Measurements from ENCODE around the gene TEKT5.

Gene TEKT5

DNA sequence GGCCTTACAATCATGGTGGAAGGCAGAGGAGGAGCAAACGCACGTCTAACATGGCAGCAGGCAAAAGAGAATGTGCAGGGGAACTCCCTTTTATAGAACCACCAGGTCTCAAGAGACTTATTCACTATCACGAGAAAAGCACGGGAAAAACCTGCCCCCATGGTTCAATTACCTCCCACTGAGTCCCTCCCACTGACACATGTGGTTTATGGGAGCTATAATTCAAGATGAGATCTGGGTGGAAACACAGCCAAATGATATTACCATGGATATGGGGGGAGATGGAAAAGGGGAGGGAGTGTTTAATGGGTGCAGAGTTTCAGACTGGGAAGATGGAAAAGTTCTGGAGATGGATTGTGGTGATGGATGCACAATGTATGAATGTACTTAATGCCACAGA lies 23.0 kb downstream of the TEKT5 start:
- Mint-ChIP-seq H3K27me3 (no peaks in the 10 kb centered on the region), H3K9me3 (no peaks in the 10 kb centered on the region), H3K4me1 (no peaks in the 10 kb centered on the region), H3K4me3 (no peak overlapping the region), H3K27ac (no peak overlapping the region), H3K36me3 (no peaks in the 10 kb centered on the region)

- H3K9me3 Mint-ChIP-seq: no peaks in the 10 kb centered on the region
- H3K4me1 Mint-ChIP-seq: no peaks in the 10 kb centered on the region
- H3K4me3 Mint-ChIP-seq: no peak overlapping the region
- H3K36me3 Mint-ChIP-seq: no peaks in the 10 kb centered on the region
- no peak overlapping the region for H3K27ac Mint-ChIP-seq
- H3K27me3 Mint-ChIP-seq: peaks cover 1% of the 10 kb centered on the region
Observed at GRCh38 chr16:10669791-10670190, 24.9 kb downstream of the TEKT5 start.

DNA sequence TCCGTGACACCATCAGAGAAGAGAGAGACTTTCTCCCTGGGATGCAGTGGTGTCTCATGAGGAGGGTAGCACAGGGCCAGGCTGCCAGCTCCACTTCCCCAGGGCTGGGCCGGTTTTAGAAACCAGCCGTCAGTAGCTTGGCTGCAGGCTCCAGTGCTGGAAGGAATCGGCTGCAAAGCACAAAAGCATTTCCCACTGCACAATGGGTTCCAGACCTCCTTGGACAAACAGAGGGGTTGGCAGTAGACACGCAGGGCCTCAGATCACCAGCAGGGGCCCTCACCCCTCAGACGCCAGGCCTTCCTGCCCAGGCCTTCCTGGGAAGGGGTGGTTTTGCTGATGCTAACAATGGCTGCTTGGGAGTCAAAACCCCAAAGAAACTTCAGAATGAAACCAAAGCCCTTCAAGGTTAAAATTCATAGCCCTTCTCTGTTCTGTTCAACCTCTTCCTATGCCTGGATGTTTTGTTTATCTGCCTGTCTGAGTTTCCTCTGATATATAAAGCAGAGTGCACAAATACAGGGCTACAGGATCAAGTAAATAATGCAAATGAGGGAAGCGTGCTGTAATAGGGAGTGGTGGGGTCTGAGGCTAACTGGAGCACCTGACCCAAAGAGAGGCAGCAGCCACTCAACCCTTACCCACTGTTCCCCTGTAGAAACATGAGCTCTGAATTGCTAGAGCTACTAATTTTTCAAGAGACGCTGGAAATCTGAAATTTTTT lies 26.2 kb downstream of the TEKT5 start:
- no peaks in the 10 kb centered on the region for H3K9me3 Mint-ChIP-seq
- H3K36me3 Mint-ChIP-seq: no peaks in the 10 kb centered on the region
- no peak overlapping the region for H3K27ac Mint-ChIP-seq
- no peak overlapping the region for H3K4me3 Mint-ChIP-seq
- H3K27me3 Mint-ChIP-seq: peaks cover 1% of the 10 kb centered on the region
- no peaks in the 10 kb centered on the region for H3K4me1 Mint-ChIP-seq

- H3K9me3 Mint-ChIP-seq: no peaks in the 10 kb centered on the region
- H3K4me3 Mint-ChIP-seq: no peak overlapping the region
- no peaks in the 10 kb centered on the region for H3K36me3 Mint-ChIP-seq
- peaks cover 1% of the 10 kb centered on the region for H3K27me3 Mint-ChIP-seq
- no peak overlapping the region for H3K27ac Mint-ChIP-seq
- H3K4me1 Mint-ChIP-seq: no peaks in the 10 kb centered on the region
Observed at GRCh38 chr16:10667239-10667638, 27.5 kb downstream of the TEKT5 start.

DNA sequence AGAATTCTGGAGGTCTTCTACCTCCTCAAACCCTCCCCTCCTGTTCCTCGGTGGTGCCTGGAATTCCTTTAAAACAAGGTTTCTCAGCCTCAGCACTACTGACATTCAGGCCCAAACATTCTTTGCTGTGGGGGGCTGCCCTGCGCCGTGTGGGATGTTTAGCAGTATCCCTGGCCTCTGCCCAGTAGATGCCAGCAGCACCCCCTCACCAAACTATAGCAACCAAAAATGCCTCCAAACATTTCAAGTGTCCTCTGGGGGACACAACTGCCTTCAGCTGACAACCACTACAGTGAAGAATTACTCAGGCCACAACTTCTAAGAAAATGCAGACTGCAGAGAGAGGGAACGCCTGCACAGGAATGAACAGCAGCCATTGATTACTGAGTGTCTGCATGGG lies 28.4 kb downstream of the TEKT5 start:
- no peaks in the 10 kb centered on the region for H3K4me1 Mint-ChIP-seq
- no peaks in the 10 kb centered on the region for H3K36me3 Mint-ChIP-seq
- H3K4me3 Mint-ChIP-seq: no peak overlapping the region
- no peak overlapping the region for H3K27ac Mint-ChIP-seq
- H3K27me3 Mint-ChIP-seq: peaks cover 1% of the 10 kb centered on the region
- H3K9me3 Mint-ChIP-seq: no peaks in the 10 kb centered on the region

GRCh38 chr16:10665166-10665565 lies 29.6 kb downstream of the TEKT5 start:
- H3K4me1 Mint-ChIP-seq: no peaks in the 10 kb centered on the region
- H3K4me3 Mint-ChIP-seq: no peak overlapping the region
- H3K27ac Mint-ChIP-seq: no peak overlapping the region
- H3K9me3 Mint-ChIP-seq: no peaks in the 10 kb centered on the region
- H3K36me3 Mint-ChIP-seq: no peaks in the 10 kb centered on the region
- peaks cover 1% of the 10 kb centered on the region for H3K27me3 Mint-ChIP-seq

DNA sequence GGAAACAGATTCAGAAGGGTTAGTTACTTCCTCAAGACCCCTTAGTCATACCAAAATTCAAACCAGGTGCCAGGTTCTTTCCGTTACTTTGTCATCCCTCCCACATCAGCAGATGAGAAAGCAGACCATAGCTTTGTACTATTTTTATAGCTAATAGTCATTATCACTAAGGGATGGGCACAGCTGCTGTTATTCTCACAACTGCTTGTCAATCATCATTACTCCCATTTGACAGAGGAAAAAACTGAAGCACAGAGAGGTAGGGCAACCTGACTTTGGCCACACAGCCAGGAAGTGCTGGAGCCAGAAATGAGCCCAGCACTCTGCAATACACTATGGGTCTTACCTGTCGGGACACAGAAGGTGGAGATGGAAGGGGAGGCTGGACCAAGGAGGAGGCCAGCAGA lies 30.0 kb downstream of the TEKT5 start:
- no peaks in the 10 kb centered on the region for H3K9me3 Mint-ChIP-seq
- no peak overlapping the region for H3K4me3 Mint-ChIP-seq
- H3K27ac Mint-ChIP-seq: no peak overlapping the region
- peaks cover 1% of the 10 kb centered on the region for H3K27me3 Mint-ChIP-seq
- H3K36me3 Mint-ChIP-seq: no peaks in the 10 kb centered on the region
- H3K4me1 Mint-ChIP-seq: no peaks in the 10 kb centered on the region

DNA sequence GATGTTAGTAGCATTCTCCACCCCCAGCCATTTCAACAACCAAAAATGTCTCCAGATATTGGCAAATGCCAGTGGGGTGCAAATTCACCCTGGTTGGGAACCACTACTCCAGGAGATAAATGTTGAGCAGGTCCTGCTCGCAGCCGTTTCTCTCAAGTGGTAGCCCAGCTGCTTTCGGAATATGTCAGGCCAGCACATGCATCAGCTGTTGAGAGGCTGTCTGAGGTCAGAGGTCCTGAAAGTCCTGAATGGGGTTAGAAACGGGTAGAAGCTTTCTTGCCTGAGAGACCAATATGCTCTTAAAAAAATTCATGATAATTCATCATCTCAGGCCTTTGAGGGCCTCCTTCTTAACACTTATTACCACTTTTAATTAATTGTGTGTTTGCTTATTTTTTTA lies 31.0 kb downstream of the TEKT5 start:
- Mint-ChIP-seq H3K36me3 (no peaks in the 10 kb centered on the region), H3K27me3 (peaks cover 1% of the 10 kb centered on the region), H3K27ac (no peak overlapping the region), H3K4me3 (no peak overlapping the region), H3K9me3 (no peaks in the 10 kb centered on the region), H3K4me1 (no peaks in the 10 kb centered on the region)

DNA sequence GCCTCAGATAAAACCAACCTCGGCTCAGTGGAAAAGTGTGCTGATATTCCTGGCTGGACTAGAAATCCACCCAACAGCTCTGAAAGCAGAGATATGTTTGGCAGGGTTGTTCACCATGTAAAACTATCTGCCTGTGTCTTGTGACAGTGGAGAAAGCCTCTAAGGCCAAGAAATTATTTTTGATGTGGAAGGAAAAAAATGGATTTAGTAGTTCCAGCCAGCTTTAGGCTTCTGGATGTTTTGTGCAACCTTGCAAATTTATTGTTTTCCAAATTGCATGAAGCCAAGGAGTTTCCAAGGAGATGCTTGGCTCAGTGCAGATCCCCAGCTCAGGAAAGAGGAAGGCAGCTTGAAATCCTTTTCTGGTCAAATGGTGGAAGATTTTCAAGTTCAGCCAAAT lies 31.6 kb downstream of the TEKT5 start:
- Mint-ChIP-seq H3K9me3 (no peaks in the 10 kb centered on the region), H3K4me3 (no peak overlapping the region), H3K4me1 (no peaks in the 10 kb centered on the region), H3K27ac (no peak overlapping the region), H3K27me3 (peaks cover 1% of the 10 kb centered on the region), H3K36me3 (no peaks in the 10 kb centered on the region)

DNA sequence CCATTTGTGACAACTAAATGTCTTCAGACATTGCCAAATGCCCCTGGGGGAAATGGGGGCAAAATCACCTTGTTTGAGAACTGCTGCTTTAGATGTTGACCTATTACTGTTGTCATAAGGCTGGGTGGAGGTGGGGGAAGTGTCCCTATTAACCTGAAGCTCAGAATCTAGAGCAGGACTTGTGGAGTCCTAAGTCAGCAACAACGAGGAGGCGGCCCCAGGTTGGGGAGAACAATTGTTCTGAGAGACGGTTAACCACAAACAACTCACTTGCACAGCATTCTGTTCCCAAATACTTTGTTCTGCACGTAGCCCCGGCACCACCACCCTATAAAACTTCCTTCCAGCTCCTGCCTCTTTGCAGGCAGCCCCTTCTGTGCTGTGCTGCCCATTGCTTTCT lies 32.5 kb downstream of the TEKT5 start:
- H3K27me3 Mint-ChIP-seq: peaks cover 1% of the 10 kb centered on the region

DNA sequence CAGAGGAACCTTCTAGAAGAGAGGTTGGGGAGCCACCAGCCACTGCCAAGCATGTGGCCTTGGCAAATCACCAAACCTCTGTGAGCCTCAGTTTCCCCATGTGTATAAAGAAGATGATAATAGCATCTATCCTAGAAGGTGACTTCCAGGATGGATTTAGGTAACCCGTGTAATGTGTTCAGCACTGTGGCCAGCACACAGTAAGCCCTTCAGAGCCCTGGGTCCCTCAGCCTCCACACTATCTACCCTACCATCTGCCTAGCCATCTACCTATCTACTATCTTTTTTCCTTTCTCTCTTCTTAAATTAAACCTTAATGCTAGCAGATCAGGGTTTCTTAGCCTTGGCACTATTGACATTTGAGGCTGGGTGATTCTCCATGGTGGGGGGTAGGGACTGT lies 33.0 kb downstream of the TEKT5 start:
- Mint-ChIP-seq H3K9me3 (no peaks in the 10 kb centered on the region), H3K36me3 (no peaks in the 10 kb centered on the region), H3K4me3 (no peak overlapping the region), H3K4me1 (no peaks in the 10 kb centered on the region), H3K27me3 (peaks cover 1% of the 10 kb centered on the region), H3K27ac (no peak overlapping the region)

More for the DNA sequence above, 32.5 kb downstream of the TEKT5 start:
- Mint-ChIP-seq H3K9me3 (no peaks in the 10 kb centered on the region), H3K4me1 (no peaks in the 10 kb centered on the region), H3K36me3 (no peaks in the 10 kb centered on the region), H3K27ac (no peak overlapping the region), H3K4me3 (no peak overlapping the region)

DNA sequence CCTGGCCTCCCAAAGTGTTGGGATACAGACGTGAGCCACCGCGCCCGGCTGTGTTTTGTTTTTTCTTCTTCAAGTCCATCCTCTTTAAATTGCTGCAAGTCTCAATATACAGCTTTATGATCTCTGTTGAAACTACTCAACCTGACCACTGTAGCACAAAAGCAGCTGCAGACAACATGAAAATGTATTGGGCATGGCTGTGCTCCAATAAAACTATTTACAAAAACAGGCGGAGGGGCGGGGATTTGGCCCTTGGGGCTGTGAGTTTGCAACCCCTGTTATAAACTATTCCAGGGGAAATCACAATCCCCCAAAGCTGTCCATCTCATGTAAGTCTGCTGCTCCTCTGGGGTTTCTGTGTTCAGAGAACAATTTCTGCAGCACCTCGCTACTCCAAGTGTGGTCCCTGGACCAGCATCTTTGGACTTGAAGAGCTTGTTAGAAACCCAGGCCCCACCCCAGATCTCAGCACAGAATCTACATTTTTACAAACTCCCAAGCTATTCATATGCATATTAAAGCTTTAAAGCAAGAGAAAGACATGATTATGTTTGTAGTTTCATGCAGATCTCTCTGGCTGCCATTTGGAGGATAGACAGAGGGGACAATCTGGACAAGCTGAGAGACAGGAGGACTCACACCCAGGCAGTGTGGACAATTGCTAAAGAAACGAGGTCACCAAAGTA lies 33.6 kb downstream of the TEKT5 start:
- H3K36me3 Mint-ChIP-seq: no peaks in the 10 kb centered on the region
- no peaks in the 10 kb centered on the region for H3K4me1 Mint-ChIP-seq
- peaks cover 1% of the 10 kb centered on the region for H3K27me3 Mint-ChIP-seq
- no peaks in the 10 kb centered on the region for H3K9me3 Mint-ChIP-seq
- H3K4me3 Mint-ChIP-seq: no peak overlapping the region
- no peak overlapping the region for H3K27ac Mint-ChIP-seq

GRCh38 chr16:10658943-10659342 lies 35.8 kb downstream of the TEKT5 start:
- H3K4me3 Mint-ChIP-seq: no peak overlapping the region
- H3K9me3 Mint-ChIP-seq: no peaks in the 10 kb centered on the region
- no peaks in the 10 kb centered on the region for H3K36me3 Mint-ChIP-seq
- H3K27me3 Mint-ChIP-seq: no peaks in the 10 kb centered on the region
- H3K4me1 Mint-ChIP-seq: no peaks in the 10 kb centered on the region
- H3K27ac Mint-ChIP-seq: no peak overlapping the region

DNA sequence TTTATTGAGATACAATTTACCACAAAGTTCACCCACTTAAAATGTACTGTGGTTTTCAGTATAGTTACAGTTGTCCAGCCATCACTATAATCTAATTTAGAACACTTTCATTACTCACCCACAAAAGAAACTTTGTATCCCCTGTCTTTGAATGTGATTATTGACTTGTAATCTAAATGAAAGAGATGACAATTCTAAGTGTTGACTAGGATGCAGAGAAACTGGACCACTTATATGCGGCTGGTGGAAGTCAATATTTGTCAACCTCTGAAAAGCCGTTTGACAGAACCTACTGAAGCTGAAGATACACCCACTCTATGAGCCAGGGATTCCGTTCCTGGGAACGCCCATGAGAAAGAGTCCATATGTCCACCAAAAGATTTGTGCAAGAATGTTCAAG lies 36.8 kb downstream of the TEKT5 start:
- no peaks in the 10 kb centered on the region for H3K27me3 Mint-ChIP-seq
- no peaks in the 10 kb centered on the region for H3K36me3 Mint-ChIP-seq
- no peaks in the 10 kb centered on the region for H3K9me3 Mint-ChIP-seq
- H3K27ac Mint-ChIP-seq: no peak overlapping the region
- no peak overlapping the region for H3K4me3 Mint-ChIP-seq
- no peaks in the 10 kb centered on the region for H3K4me1 Mint-ChIP-seq

DNA sequence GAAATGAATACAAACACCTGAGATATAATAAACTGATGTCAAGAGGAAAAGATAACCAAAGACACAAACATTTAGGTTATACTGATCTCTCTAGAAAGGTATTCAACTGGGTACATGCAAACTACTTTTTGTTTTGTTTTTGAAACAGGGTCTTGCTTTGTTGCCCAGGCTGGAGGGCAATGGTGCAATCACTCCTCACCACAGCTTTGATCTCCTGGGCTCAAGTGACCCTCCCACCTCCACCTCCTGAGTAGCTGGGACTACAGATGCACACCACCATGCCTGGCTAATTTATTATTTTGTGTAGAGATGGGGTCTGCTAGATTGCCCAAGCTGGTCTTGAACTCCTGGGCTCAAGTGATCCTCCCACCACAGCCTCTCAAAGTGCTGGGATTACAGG lies 38.1 kb downstream of the TEKT5 start:
- Mint-ChIP-seq H3K9me3 (no peaks in the 10 kb centered on the region), H3K27ac (no peak overlapping the region), H3K36me3 (no peaks in the 10 kb centered on the region), H3K4me1 (no peaks in the 10 kb centered on the region), H3K27me3 (no peaks in the 10 kb centered on the region), H3K4me3 (no peak overlapping the region)

GRCh38 chr16:10655415-10655977 lies 39.2 kb downstream of the TEKT5 start:
- Mint-ChIP-seq H3K27ac (no peak overlapping the region), H3K4me1 (no peaks in the 10 kb centered on the region), H3K4me3 (no peak overlapping the region), H3K27me3 (no peaks in the 10 kb centered on the region), H3K36me3 (no peaks in the 10 kb centered on the region), H3K9me3 (no peaks in the 10 kb centered on the region)
